ENCODE data around the gene NPB.

DNA sequence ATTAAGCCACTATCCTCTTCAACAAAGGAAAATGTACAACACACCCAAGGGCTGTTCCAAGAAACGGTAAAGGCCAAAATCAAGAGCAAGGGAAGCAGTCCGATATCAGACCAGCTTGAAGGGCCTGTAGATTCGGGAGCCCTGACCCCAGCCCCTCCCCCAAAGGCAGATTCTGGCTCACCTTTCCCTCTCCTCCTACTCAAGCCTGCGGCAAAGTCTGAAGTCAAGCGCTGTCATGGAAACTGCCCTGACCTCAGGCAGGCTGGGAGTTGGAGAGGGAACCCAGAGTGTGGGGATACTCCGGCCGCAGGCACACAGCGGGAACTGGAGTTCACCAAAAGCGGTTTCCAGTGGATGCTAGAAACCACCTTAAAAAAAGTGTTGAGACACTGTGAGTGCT lies 12.4 kb upstream of the NPB start:
- TF ChIP-seq, protein P1, sequence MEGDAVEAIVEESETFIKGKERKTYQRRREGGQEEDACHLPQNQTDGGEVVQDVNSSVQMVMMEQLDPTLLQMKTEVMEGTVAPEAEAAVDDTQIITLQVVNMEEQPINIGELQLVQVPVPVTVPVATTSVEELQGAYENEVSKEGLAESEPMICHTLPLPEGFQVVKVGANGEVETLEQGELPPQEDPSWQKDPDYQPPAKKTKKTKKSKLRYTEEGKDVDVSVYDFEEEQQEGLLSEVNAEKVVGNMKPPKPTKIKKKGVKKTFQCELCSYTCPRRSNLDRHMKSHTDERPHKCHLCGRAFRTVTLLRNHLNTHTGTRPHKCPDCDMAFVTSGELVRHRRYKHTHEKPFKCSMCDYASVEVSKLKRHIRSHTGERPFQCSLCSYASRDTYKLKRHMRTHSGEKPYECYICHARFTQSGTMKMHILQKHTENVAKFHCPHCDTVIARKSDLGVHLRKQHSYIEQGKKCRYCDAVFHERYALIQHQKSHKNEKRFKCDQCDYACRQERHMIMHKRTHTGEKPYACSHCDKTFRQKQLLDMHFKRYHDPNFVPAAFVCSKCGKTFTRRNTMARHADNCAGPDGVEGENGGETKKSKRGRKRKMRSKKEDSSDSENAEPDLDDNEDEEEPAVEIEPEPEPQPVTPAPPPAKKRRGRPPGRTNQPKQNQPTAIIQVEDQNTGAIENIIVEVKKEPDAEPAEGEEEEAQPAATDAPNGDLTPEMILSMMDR (IDR thresholded peaks at IDR 0.05), result no peak
- no peak for TF ChIP-seq POLR2AphosphoS5 (IDR thresholded peaks at IDR 0.05)
- TF ChIP-seq EP300 (IDR thresholded peaks at IDR 0.05; ENCODE audit: low read depth), result no peak
- TF ChIP-seq POLR2A (IDR thresholded peaks at IDR 0.05), result no peak

Data from transverse colon (tissue), 4 donors.